Upper lobe of left lung (tissue), 6 donors: Measurements from ENCODE around the gene TUBD1. TPM values are rescaled to one million over a fixed set of nuclear protein-coding genes. Genes with fewer than 3 reads are reported as not detected.

Experiments used
- ATAC-seq, 2 donors: fragments of 200-7000 bp; cut with Tn5 transposase; one replicate each; pipeline ENCODE4 v1.9.1; 2022; ENCODE audit warnings: mild to moderate bottlenecking in 2 of 2, moderate library complexity in 2 of 2; ENCODE audit not compliant: low FRiP score in 2 of 2
- DNase-seq, 2 donors: peaks; one replicate each; pipeline ENCODE4 v3.0.0-alpha.2; 2019 to 2020
- H3K27ac ChIP-seq, 4 donors: fragments of 200-600 bp; sonication (generic); one replicate each; pipeline ENCODE4 v1.5.1; 2016 to 2019
- H3K27me3 ChIP-seq, 4 donors: fragments of 200-600 bp; sonication (generic); one replicate each; pipeline ENCODE4 v1.5.1; 2017 to 2019
- H3K36me3 ChIP-seq, 4 donors: fragments of 200-600 bp; sonication (generic); one replicate each; pipeline ENCODE4 v1.5.1; 2016 to 2019
- H3K4me1 ChIP-seq, 4 donors: fragments of 200-600 bp; sonication (generic); one replicate each; pipeline ENCODE4 v1.5.1; 2018 to 2019
- H3K4me3 ChIP-seq, 4 donors: fragments of 200-600 bp; sonication (generic); one replicate each; pipeline ENCODE4 v1.5.1; 2017 to 2019; ENCODE audit warnings: mild to moderate bottlenecking in 2 of 4, moderate library complexity in 1 of 4
- H3K9me3 ChIP-seq, 4 donors: fragments of 200-600 bp; sonication (generic); one replicate each; pipeline ENCODE4 v1.5.1; 2018 to 2019
- CTCF ChIP-seq, 6 experiments: fragments of 450-650 bp in 4 of 6; fragments of 200-600 bp in 2 of 6; sonication (generic) in 2 of 6; IDR thresholded peaks; one replicate each; pipeline ENCODE4 v1.5.1; 2016 to 2019; ENCODE audit warnings: antibody characterized with exemption in 6 of 6
- EP300 ChIP-seq, 4 donors: sonication (generic); formaldehyde crosslinking; IDR thresholded peaks; one replicate each; pipeline ENCODE4 v1.5.1; 2017; ENCODE audit warnings: antibody characterized with exemption in 4 of 4, control low read depth in 2 of 4
- POLR2A ChIP-seq, 4 donors: fragments of 450-650 bp; IDR thresholded peaks; one replicate each; pipeline ENCODE4 v1.5.1; 2016 to 2017; ENCODE audit warnings: antibody characterized with exemption in 4 of 4, mild to moderate bottlenecking in 2 of 4
- POLR2AphosphoS5 ChIP-seq, 2 donors: sonication (generic); formaldehyde crosslinking; IDR thresholded peaks; one replicate each; pipeline ENCODE4 v1.5.1; 2017; ENCODE audit warnings: antibody characterized with exemption in 2 of 2
- WGBS, 2 donors: methylation state at CpG; one replicate each; pipeline ENCODE4 v1.1.5; 2017 to 2018; 5-methylcytosine and 5-hydroxymethylcytosine counted together
- total RNA-seq, 6 donors: library from RNA; depleted of rRNA in 4 of 6; stranded (reverse); fragments of >200 nt in 4 of 6; gene quantifications; one replicate each; pipeline versions ENCODE4 v1.1.0 to v1.2.1, GENCODE V29; 2016 to 2021
- donor health status: DM: no; HTN: no; CAD: no; lungs with moderate emphysema.
- donor health status: DM: no; HTN: yes; CAD: no; lungs with severe emphysema.

TUBD1 gene
- total RNA-seq, 6 donors from 2014 or later, result 3.1 to 52.4 (median 7.6) TPM

- TF ChIP-seq POLR2A (IDR thresholded peaks at IDR 0.05) (no peak), POLR2AphosphoS5 (IDR thresholded peaks at IDR 0.05) (no peak), CTCF (IDR thresholded peaks at IDR 0.05) (no peak), EP300 (IDR thresholded peaks at IDR 0.05) (no peak)
- Histone ChIP-seq H3K4me1 (peaks cover 23 to 39% (median 36%) of the 10 kb centered on the region in 4 donors), H3K27ac (peak overlapping the region in 2 of 4 donors; percentile 78 to 80), H3K36me3 (peaks cover 0 to under 1% (median 0%) of the 10 kb centered on the region in 4 donors), H3K9me3 (no peaks in the 10 kb centered on the region), H3K4me3 (no peak overlapping the region), H3K27me3 (no peaks in the 10 kb centered on the region)
- 81 to 86% methylated on average over 4 of the region's 4 CpGs for WGBS, 2 donors
- no peak for ATAC-seq
- no peak for DNase-seq
These were observed 65.9 kb downstream of the TUBD1 start for GRCh38 chr17:59826706-59827453.

- ATAC-seq (peak in 1 of 2 donors; percentile 58), DNase-seq (no peak)
- 71 to 76% methylated on average over 5 of the region's 5 CpGs for WGBS, 2 donors
- Histone ChIP-seq H3K9me3 (no peaks in the 10 kb centered on the region), H3K4me3 (no peak overlapping the region), H3K4me1 (peaks cover 23 to 39% (median 34%) of the 10 kb centered on the region in 4 donors), H3K36me3 (peaks cover 0 to 5% (median 0%) of the 10 kb centered on the region in 4 donors), H3K27me3 (no peaks in the 10 kb centered on the region), H3K27ac (peak overlapping the region; percentile 36 to 67 (median 52))
- no peak for TF ChIP-seq POLR2A (IDR thresholded peaks at IDR 0.05)
- TF ChIP-seq POLR2AphosphoS5 (IDR thresholded peaks at IDR 0.05), result peak in 1 of 2 donors; percentile 50
- TF ChIP-seq EP300 (IDR thresholded peaks at IDR 0.05), result peak in 3 of 4 donors; percentile 23 to 65 (median 55)
These were observed 67.0 kb downstream of the TUBD1 start for GRCh38 chr17:59825533-59826322.

- H3K27ac ChIP-seq, result peak overlapping the region in 1 of 4 donors; percentile 40
- H3K4me3 ChIP-seq, result no peak overlapping the region
- 78% methylated on average over 1 of the region's 1 CpG for WGBS, 2 donors
- DNase-seq, result no peak
- peaks cover 0 to 8% (median 0%) of the 10 kb centered on the region in 4 donors for H3K4me1 ChIP-seq
- peaks cover 0 to 26% (median 1%) of the 10 kb centered on the region in 4 donors for H3K36me3 ChIP-seq
- no peaks in the 10 kb centered on the region for H3K9me3 ChIP-seq
- no peaks in the 10 kb centered on the region for H3K27me3 ChIP-seq
- ATAC-seq, result no peak
- TF ChIP-seq POLR2A (IDR thresholded peaks at IDR 0.05), result no peak
- no peak for TF ChIP-seq EP300 (IDR thresholded peaks at IDR 0.05)
These were observed 76.8 kb downstream of the TUBD1 start for GRCh38 chr17:59815965-59816364.

GRCh38 chr17:59814685-59815084 is 78.1 kb downstream of the TUBD1 start:
- WGBS, 2 donors, result 48 to 67% methylated on average over 3 of the region's 3 CpGs
- Histone ChIP-seq H3K4me1 (peaks cover 0 to 8% (median 0%) of the 10 kb centered on the region in 4 donors), H3K36me3 (peaks cover 0 to 33% (median 1%) of the 10 kb centered on the region in 4 donors), H3K27ac (peak overlapping the region in 1 of 4 donors; percentile 48), H3K27me3 (no peaks in the 10 kb centered on the region), H3K9me3 (no peaks in the 10 kb centered on the region), H3K4me3 (no peak overlapping the region)
- DNase-seq, result no peak
- no peak for TF ChIP-seq POLR2A (IDR thresholded peaks at IDR 0.05)
- TF ChIP-seq POLR2AphosphoS5 (IDR thresholded peaks at IDR 0.05), result no peak
- TF ChIP-seq CTCF (IDR thresholded peaks at IDR 0.05), result no peak
- no peak for TF ChIP-seq EP300 (IDR thresholded peaks at IDR 0.05)
- no peak for ATAC-seq

GRCh38 chr17:59814276-59814675 is 78.5 kb downstream of the TUBD1 start:
- WGBS, 2 donors, result 96 to 100% methylated on average over 1 of the region's 1 CpG
- Histone ChIP-seq H3K27me3 (no peaks in the 10 kb centered on the region), H3K27ac (peak overlapping the region in 1 of 4 donors; percentile 48), H3K9me3 (no peaks in the 10 kb centered on the region), H3K4me3 (no peak overlapping the region), H3K36me3 (peaks cover 0 to 30% (median 1%) of the 10 kb centered on the region in 4 donors), H3K4me1 (peaks cover 0 to 8% (median 0%) of the 10 kb centered on the region in 4 donors)
- DNase-seq (no peak), ATAC-seq (no peak)
- TF ChIP-seq POLR2A (IDR thresholded peaks at IDR 0.05) (no peak), CTCF (IDR thresholded peaks at IDR 0.05) (no peak), EP300 (IDR thresholded peaks at IDR 0.05) (no peak), POLR2AphosphoS5 (IDR thresholded peaks at IDR 0.05) (no peak)
